NCI-H146 treated with DMSO at 0.1 percent for 48 hours (cell line): ENCODE data around the gene TFDP2.
"Not testable (repeated sequence)": the region's sequence is repeated elsewhere in the genome, so short reads cannot be mapped to it uniquely, and the experiment has no call there.

Experiments used
- DNase-seq: peaks from one replicate; lab custom pipeline; 2025; ENCODE audit not compliant: unreplicated experiment; lab: John Stamatoyannopoulos, UW

Gene TFDP2

DNA sequence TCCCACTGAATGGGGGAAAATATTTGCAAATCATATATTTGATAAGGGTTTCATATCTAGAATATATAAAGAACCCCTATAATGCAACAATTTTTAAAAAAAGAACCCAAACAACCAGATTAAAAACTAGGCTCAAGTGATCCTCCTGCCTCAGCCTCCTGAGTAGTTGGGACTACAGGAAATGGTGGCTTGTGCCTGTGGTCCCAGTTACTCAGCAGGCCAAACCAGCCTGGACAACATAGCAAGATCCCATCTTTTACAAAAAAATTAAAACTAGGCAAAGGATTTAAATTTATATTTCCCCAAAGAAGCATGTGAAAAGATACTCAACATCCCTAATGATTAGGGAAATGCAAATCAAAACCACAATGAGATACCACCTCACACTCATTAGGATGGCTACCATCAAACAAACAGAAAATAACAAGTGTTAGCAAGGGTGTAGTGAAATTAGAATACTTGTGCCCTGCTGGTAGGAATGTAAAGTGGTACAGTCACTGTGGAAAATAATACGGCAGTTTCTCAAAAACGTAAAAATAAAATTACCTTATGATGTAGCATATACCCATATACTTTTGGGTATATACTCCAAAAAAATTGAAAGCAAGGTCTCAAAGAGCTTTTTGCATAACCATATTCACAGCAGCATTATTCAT lies 19.7 kb downstream of the TFDP2 start:
- DNase-seq = no peak

DNA sequence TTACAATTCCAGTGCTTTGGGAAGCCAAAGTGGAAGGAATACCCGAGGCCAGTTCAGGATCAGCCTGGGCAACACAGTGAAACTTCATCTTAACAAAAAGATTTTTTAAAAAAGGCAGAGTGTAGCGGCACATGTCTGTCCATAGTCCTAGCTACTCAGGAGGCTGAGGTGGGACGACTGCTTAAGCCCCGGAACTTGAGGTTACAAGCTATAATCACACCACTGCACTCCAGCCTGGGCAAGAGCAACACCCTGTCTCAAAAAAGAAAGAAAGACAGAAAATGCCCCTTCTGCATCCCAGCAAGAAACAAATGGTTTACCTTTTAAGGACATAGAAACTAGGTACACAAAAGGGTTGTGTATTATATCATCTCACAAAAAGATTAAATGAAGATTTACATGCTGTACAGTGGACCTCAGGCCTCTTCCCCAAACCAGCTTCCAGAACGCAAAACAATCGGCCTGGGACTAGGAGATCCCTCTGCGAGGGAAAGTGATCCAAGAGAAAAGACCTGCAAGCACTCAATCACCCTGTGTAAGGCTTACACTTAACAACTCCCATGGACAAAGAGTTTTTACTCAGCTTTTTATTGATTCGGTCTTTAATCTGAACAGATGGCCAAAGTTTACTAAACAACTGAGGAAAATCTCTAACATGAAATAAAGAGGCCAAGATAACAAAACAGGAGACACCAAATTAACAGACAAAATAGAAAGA lies 21.2 kb downstream of the TFDP2 start:
- no peak for DNase-seq

GRCh38 chr3:142124243-142124642 lies 25.1 kb downstream of the TFDP2 start:
- DNase-seq = no peak

- DNase-seq = no peak
Observed at GRCh38 chr3:142120707-142121106, 28.6 kb downstream of the TFDP2 start.

DNA sequence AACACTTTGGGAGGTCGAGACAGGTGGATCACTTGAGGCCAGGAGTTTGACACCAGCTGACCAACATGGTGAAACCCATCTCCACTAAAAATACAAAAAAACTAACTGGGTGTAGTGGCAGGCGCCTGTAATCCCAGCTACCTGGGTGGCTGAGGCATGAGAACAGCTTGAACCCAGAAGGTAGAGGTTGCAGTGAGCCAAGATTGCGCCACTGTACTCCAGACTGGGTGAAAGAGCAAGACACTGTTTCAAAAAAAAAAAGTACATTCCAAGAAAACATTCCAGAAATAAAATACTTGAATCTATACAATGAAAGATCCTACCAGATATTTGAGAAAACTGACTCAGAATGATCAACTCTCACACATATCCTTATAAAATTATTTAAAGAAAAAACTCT lies 30.4 kb downstream of the TFDP2 start:
- no peak for DNase-seq

GRCh38 chr3:142117056-142117851 lies 32.1 kb downstream of the TFDP2 start:
- no peak for DNase-seq

DNA sequence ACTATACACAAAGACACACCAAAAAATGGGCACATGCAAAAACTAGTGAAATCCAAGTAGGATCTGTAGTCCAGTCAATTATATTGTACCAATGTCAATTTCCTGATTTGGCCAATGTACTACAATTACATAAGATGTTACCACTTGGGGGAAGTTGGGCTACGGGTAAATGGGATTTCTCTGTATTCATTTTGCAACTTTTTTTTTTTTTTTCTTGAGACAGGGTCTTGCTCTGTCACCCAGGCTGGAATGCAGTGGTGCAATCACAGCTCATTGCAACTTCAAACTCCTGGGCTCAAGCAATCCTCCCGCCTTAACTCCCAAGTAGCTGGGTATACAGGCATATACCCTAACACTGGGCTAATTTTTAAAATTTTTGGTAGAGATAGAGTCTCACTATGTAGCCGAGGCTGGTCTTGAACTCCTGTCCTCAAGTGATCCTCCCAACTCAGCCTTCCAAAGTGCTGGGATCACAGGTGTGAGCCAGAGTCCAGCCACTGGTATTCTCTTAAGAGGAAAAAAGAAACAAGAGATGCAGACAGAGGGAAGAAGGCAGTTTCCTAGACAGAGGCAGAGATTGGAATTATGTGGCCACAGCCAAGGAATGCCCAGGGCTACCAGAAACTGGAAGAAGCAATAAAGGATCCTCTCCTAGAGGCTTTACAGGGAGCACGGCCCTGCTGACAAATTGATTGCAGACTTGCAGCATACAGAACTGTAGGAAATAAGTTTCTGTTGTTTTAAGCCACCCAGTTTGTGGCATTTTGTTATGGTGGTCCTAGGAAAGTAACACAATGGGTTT lies 33.3 kb downstream of the TFDP2 start:
- DNase-seq = no peak

- DNase-seq = no peak
Observed at GRCh38 chr3:142112601-142113000, 36.7 kb downstream of the TFDP2 start.

GRCh38 chr3:142106548-142106947 lies 42.8 kb downstream of the TFDP2 start:
- no peak for DNase-seq

GRCh38 chr3:142105991-142106390 lies 43.4 kb downstream of the TFDP2 start:
- DNase-seq = no peak

GRCh38 chr3:142104763-142105162 lies 44.6 kb downstream of the TFDP2 start:
- no peak for DNase-seq

- DNase-seq = no peak
Observed at GRCh38 chr3:142098964-142099363, 50.4 kb downstream of the TFDP2 start.

GRCh38 chr3:142097099-142097843 lies 52.1 kb downstream of the TFDP2 start:
- DNase-seq = no peak

- DNase-seq = no peak
Observed at GRCh38 chr3:142095841-142096240, 53.5 kb downstream of the TFDP2 start.

- DNase-seq = not testable (repeated sequence)
Observed at GRCh38 chr3:142088925-142089324, 60.4 kb downstream of the TFDP2 start.

DNA sequence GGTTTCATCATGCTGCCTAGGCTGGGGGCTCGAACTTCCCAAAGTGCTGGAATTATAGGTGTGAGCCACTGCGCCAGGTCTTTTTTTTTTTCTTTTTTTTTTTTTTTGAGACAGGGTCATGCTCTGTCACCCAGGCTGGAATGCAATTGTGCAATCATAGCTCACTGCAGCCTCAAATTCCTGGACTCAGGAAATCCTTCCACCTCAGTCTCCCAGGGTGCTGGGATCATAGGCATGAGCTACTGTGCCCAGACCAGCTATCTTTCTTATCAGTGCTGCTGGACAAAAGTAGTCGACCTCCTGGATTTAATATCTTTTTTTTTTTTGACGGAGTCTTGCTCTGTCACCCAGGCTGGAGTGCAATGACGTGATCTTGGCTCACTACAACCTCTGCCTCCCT lies 60.8 kb downstream of the TFDP2 start:
- no peak for DNase-seq

DNA sequence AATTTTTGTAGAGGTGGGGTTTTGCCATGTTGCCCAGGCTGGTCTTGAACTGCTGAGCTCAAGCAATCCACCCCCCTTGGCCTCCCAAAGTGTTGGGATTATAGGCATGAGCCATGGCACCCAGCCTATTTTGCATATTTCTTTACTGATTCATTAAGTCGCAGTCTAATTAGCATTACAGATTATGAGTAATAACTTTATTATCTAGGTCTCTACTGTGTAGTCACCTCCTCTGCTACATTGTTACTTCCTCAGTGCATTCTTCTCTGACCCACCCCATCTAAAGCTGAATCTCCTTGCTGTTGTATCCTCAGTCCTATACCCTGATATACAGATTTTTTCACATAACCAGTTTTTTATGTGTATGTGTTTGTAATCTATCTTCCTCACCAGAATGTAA lies 61.7 kb downstream of the TFDP2 start:
- no peak for DNase-seq

DNA sequence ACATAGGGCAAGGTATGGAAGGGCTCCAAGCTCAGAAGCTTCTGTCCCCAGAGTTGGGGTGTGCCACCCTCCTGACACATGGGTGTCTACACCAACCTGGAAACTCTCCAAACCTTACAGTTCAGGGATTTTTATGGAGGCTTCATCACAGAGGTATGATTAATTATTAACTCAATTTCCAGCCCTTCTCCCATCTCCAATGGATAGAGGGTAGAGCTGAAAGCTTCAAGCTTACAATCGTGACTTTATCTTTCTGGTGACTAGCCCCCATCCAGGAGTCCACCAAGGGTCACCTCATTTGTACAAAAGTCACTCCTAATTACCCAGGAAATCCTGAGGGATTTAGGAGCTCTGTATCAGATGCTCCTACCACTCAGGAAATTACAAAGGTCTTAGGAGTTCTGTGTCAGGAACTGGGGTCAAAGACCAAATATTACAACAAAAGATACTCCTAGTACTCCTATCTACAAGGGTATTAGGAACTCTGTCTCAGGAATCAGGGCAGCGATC lies 62.7 kb downstream of the TFDP2 start:
- DNase-seq = no peak

GRCh38 chr3:142081178-142081577 lies 68.2 kb downstream of the TFDP2 start:
- no peak for DNase-seq

- no peak for DNase-seq
Observed at GRCh38 chr3:142077859-142078500, 71.4 kb downstream of the TFDP2 start.
